ENCODE measurements around the gene NKX6-2.
"Not testable (repeated sequence)": the region's sequence is repeated elsewhere in the genome, so short reads cannot be mapped to it uniquely, and the experiment has no call there.

DNA sequence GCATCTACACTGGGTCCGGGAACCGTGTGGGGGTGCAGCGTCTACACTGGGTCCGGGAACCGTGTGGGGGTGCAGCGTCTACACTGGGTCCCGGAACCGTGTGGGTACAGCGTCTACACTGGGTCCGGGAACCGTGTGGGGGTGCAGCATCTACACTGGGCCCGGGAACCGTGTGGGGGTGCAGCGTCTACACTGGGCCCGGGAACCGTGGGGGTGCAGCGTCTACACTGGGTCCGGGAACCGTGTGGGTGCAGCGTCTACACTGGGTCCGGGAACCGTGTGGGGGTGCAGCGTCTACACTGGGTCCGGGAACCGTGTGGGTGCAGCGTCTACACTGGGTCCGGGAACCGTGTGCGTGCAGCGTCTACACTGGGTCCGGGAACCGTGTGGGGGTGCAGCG is 6.2 kb upstream of the NKX6-2 start:
- not testable (repeated sequence) for TF ChIP-seq CTCF (IDR thresholded peaks at IDR 0.05; ENCODE audit: poor library complexity, severe bottlenecking); MXI1 (conservative IDR thresholded peaks at IDR 0.05; ENCODE audit: poor library complexity, severe bottlenecking)
